GM19099 (cell line): ENCODE data around the gene TP63.

Source experiments
- POLR2A ChIP-seq: IDR thresholded peaks from 3 replicates; pipeline ENCODE4 v1.6.1; 2011; ENCODE audit warnings: low read depth; ENCODE audit not compliant: insufficient read length; ENCODE audit errors: extremely low read depth

Gene TP63

DNA sequence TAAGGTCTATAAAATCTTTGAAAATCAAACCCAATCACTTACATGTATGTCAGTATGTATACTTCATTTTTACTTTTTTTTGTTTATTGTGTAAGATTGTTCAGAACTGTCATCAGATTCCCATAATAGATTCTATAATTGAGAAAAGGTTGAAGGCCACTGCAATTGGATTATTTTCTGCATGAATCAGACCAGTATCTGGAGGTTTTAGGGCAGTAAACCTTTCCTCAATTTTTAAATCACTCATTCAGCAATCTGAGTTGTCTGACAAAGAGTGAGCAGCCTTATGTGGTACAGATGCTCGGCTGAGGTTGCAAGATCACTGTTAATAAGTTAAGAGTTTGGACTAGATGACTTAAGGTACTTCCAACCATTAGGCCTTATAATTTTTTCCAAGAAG is 96.0 kb downstream of the TP63 start:
- TF ChIP-seq POLR2A, result no peak

GRCh38 chr3:189727898-189728297 is 96.7 kb downstream of the TP63 start:
- no peak for TF ChIP-seq POLR2A

- TF ChIP-seq POLR2A, result no peak
These were observed 97.7 kb downstream of the TP63 start for GRCh38 chr3:189728915-189729314.

DNA sequence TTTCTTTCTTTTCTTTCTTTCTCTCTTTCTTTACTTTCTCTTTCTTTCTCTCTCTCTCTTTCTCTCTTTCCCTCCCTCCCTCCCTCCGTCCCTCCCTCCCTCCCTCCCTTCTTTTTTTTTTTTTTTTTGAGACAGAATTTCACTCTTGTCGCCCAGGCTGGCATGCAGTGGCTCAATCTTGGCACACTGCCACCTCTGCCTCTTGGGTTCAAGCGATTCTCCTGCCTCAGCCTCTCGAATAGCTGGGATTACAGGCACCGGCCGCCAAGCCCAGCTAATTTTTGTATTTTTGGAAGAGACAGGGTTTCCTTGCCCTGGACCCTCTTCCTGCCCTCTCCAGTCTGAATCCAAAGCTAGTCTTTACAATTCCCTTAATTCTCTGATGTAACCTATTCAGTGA is 102.9 kb downstream of the TP63 start:
- TF ChIP-seq POLR2A, result no peak

- TF ChIP-seq POLR2A, result no peak
These were observed 104.7 kb downstream of the TP63 start for GRCh38 chr3:189735913-189736312.

DNA sequence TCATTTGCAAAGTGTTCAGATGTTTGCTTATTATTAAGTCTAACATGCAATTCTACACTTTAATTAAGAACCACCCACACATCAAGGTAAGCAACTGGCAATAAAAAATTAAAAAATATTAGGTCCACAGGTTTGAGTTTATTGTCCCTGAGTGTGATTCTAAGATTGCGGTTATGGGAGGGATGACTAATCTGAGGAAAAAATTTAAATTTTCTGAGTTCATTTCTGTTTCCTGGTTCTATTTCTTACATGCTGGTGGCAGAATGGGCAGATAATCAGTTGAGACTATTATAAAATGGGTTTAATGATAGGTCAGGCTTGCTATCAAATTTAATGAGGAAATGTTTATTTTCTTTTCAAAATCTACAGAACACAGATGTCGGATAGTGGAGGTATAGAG is 105.9 kb downstream of the TP63 start:
- no peak for TF ChIP-seq POLR2A

DNA sequence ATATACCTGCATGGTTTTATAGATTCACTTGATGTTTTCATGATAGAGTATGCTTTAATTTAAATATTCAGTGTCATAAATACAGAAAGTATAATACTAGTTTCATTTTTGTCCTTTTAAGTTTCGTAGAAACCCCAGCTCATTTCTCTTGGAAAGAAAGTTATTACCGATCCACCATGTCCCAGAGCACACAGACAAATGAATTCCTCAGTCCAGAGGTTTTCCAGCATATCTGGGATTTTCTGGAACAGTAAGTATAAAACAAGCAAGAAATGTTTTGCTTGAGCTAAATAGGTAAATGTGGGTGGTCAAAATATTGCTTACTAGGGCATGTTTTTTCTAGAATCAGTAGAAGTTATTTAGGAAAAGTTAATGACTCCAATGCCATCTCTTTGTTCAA is 106.4 kb downstream of the TP63 start:
- no peak for TF ChIP-seq POLR2A

GRCh38 chr3:189739378-189739777 is 108.2 kb downstream of the TP63 start:
- TF ChIP-seq POLR2A, result no peak

- TF ChIP-seq POLR2A, result no peak
These were observed 109.0 kb downstream of the TP63 start for GRCh38 chr3:189740156-189740555.

DNA sequence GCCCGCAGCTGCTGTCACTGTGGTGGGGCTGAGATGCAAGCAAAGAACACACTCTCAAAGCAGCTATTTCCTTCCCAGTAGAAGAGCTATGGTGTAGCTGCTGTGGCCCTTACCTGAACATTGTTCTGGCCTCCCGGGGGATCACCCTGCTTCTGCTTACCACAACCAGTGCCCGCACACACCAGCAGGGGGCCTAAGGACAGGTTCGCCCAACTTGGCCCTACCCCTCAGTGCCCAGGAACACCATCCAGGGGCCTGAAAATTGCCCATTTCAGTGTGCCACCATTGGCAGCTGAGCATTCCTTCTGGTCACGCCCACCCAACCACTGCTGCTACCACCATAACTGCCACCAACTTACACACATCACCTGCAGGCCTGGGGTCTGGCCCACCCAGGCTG is 113.0 kb downstream of the TP63 start:
- no peak for TF ChIP-seq POLR2A

GRCh38 chr3:189745622-189746021 is 114.4 kb downstream of the TP63 start:
- TF ChIP-seq POLR2A, result no peak

DNA sequence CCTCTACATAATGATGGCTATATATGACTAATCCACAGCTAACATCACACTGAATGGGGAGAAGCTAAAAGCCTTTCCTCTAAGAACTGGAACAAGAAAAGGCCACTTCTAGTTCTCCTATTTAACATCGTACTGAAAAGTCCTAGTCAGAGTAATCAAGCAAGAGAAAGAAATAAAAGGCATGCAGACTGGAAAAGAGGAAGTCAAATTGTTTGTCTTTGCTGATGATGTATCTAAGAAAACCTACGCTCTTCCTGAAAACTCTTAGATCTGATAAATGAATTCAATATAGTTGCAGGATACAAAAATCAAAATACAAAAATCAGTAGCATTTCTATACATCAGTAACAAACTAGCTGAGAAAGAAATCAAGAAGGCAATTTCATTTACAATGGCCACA is 116.9 kb downstream of the TP63 start:
- no peak for TF ChIP-seq POLR2A

- no peak for TF ChIP-seq POLR2A
These were observed 123.2 kb downstream of the TP63 start for GRCh38 chr3:189754356-189754755.

DNA sequence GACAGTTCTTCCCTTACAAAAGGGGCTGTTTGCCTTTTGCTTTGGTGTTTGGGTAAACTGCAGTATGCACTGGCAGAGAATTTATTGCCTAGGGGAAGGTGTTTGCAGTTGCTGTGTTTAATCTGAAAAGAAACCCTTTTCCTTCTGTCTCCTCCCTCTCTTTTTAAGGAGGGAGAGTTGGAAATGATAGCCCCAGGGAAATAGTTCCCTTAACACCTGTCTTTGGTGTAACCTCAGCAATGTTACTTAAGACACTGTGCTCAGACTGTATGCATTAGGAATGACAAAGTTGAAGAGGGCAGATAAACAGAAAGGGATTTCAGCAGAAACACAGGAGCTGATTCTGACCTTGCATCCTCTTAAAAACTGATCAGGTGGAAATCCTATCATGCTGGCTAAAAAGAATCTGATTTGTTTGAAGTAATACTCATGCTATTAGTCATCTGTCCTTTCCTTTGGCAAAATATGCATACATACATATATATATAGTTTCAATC is 125.4 kb downstream of the TP63 start:
- TF ChIP-seq POLR2A, result no peak

DNA sequence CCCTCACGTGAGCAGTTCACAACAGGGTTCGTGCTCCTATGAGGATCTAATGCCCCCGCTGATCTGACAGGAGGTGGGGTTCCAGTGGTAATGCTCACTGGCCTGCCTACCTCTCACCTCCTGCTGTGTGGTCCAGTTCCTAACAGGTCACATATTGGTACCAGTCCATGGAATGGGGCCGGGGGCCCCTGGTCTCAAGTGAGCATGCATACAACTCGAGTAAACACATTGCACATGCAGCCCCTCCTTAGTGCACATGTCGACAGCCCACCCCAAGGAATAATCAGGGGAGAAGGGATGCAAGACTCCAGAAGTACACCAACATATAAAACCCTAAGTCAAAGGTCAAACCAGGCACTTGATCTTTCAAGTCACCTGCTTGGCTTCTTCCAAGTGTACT is 127.0 kb downstream of the TP63 start:
- TF ChIP-seq POLR2A, result no peak

GRCh38 chr3:189766416-189766815 is 135.2 kb downstream of the TP63 start:
- TF ChIP-seq POLR2A, result no peak

GRCh38 chr3:189771842-189772450 is 140.8 kb downstream of the TP63 start:
- no peak for TF ChIP-seq POLR2A
